Endothelial cell of umbilical vein (primary cell): ENCODE data around the gene MRNIP. TPM values are rescaled to one million over a fixed set of nuclear protein-coding genes. Genes with fewer than 3 reads are reported as not detected.

ENCODE experiments used
- BruUV-seq: library from RNA; stranded (reverse); fragments of 400-500 nt; replicated peaks from 2 replicates; lab custom pipeline; 2021; lab: Mats Ljungman, UMichigan
- CTCF ChIA-PET: fragments of 300-600, 350-600 bp; sonication (Branson Sonifier 250); formaldehyde crosslinking; loops from one replicate; lab custom pipeline; 2021; ENCODE audit warnings: antibody characterized with exemption, inconsistent platforms; lab: Charles Lee
- POLR2A ChIA-PET: fragments of 300-600, 350-600 bp; sonication (Branson Sonifier 250); formaldehyde crosslinking; loops from one replicate; lab custom pipeline; 2021; ENCODE audit warnings: antibody characterized with exemption, inconsistent platforms; lab: Charles Lee
- DNase-seq: peaks from one replicate; pipeline ENCODE4 v3.0.0-alpha.2; 2011; ENCODE audit warnings: low read depth, low spot score
- FAIRE-seq: peaks from 2 replicates; lab custom pipeline; 2011; peaks lifted over from hg19 to GRCh38; lab: Jason Lieb, UNC
- H2AFZ ChIP-seq: 2 replicates; pipeline ENCODE4 v1.6.0; 2012; ENCODE audit warnings: low read depth, low read length, control low read depth, inconsistent platforms
- H3K27ac ChIP-seq: 2 replicates; pipeline ENCODE4 v1.5.1; 2011; ENCODE audit warnings: low read depth, mild to moderate bottlenecking, control low read depth, low read length, moderate library complexity; ENCODE audit not compliant: insufficient read depth
- H3K27me3 ChIP-seq, 2 experiments: 2 replicates each; pipeline versions ENCODE4 v1.6.0 to v1.6.1; 2011; ENCODE audit warnings: low read length in 2 of 2, mixed read lengths in 1 of 2; ENCODE audit not compliant: control insufficient read depth in 2 of 2, insufficient read depth in 2 of 2
- H3K36me3 ChIP-seq, 2 experiments: 2 replicates in 1 of 2; 3 replicates in 1 of 2; pipeline ENCODE4 v1.5.1; 2011; ENCODE audit warnings: low read length in 2 of 2, mild to moderate bottlenecking in 1 of 2, moderate library complexity in 1 of 2; ENCODE audit not compliant: control insufficient read depth in 2 of 2, insufficient read depth in 2 of 2; ENCODE audit errors: extremely low read depth in 1 of 2
- H3K4me1 ChIP-seq: 3 replicates; pipeline ENCODE4 v1.5.1; 2011; ENCODE audit warnings: mild to moderate bottlenecking, low read length; ENCODE audit not compliant: control insufficient read depth, insufficient read depth; ENCODE audit errors: extremely low read depth
- H3K4me2 ChIP-seq: 2 replicates; pipeline ENCODE4 v1.6.1; 2011; ENCODE audit warnings: low read length, control low read depth, mixed read lengths; ENCODE audit not compliant: insufficient read depth
- H3K4me3 ChIP-seq, 3 experiments: fragments of 200-600 bp in 1 of 3; sonication (generic), shearing (Covaris generic) in 1 of 3; replicated peaks in 1 of 3; 2 replicates each; pipeline ENCODE4 v1.5.1; 2011 to 2016; ENCODE audit warnings: control low read depth in 3 of 3, low read length in 3 of 3, mild to moderate bottlenecking in 2 of 3, inconsistent platforms in 1 of 3, low read depth in 1 of 3, moderate library complexity in 1 of 3; ENCODE audit not compliant: insufficient read depth in 1 of 3
- H3K79me2 ChIP-seq: 2 replicates; pipeline ENCODE4 v1.6.0; 2012; ENCODE audit warnings: low read length, inconsistent platforms; ENCODE audit not compliant: control insufficient read depth, insufficient read depth
- H3K9ac ChIP-seq: replicated peaks from 2 replicates; pipeline ENCODE3; 2011; ENCODE audit warnings: low read length, control low read depth; ENCODE audit not compliant: insufficient read depth; ENCODE audit errors: extremely low read depth
- H3K9me1 ChIP-seq: replicated peaks from 3 replicates; pipeline ENCODE4 v1.6.0; 2011; ENCODE audit warnings: mild to moderate bottlenecking, low read length; ENCODE audit not compliant: control insufficient read depth, insufficient read depth; ENCODE audit errors: extremely low read depth
- H3K9me3 ChIP-seq: replicated peaks from 2 replicates; pipeline ENCODE4 v1.5.1; 2012; ENCODE audit warnings: low read length, inconsistent platforms; ENCODE audit not compliant: control insufficient read depth, insufficient read depth
- H4K20me1 ChIP-seq: replicated peaks from 2 replicates; pipeline ENCODE3; 2011; ENCODE audit warnings: mild to moderate bottlenecking, low read length; ENCODE audit not compliant: control insufficient read depth, insufficient read depth; ENCODE audit errors: extremely low read depth
- FOS ChIP-seq: IDR thresholded peaks from 2 replicates; pipeline ENCODE4 v1.6.1; 2011; ENCODE audit warnings: mild to moderate bottlenecking, low read length, moderate library complexity, borderline replicate concordance; ENCODE audit not compliant: insufficient read depth
- GATA2 ChIP-seq: IDR thresholded peaks from 2 replicates; pipeline ENCODE4 v1.7.0; 2011; ENCODE audit warnings: low read depth, mild to moderate bottlenecking, moderate library complexity, mixed read lengths, low read length; ENCODE audit not compliant: insufficient read length, insufficient read depth
- JUN ChIP-seq: IDR thresholded peaks from 2 replicates; pipeline ENCODE4 v1.6.1; 2011; ENCODE audit warnings: borderline replicate concordance, low read depth; ENCODE audit not compliant: insufficient read length, insufficient read depth
- MYC ChIP-seq: IDR thresholded peaks from one replicate; pipeline ENCODE4 v1.6.1; 2011; ENCODE audit warnings: mild to moderate bottlenecking, low read depth, low read length
- POLR2A ChIP-seq: IDR thresholded peaks from 2 replicates; pipeline ENCODE4 v1.6.1; 2012; ENCODE audit warnings: low read depth, mild to moderate bottlenecking, control low read depth, low read length
- dilution Hi-C: fragments of 300-500 bp; cut with MboI; formaldehyde crosslinking; loops from one replicate; pipeline ENCODE4 v1.15.0; 2019; ENCODE audit warnings: low sequenced_read_pairs; ENCODE audit not compliant: extremely low pct_ligation_motif_present
- intact Hi-C: fragments of 100-400 bp; cut with micrococcal nuclease; formaldehyde crosslinking; loops from one replicate; pipeline ENCODE4 v1.10.0; 2022
- polyA plus RNA-seq, 4 experiments: library from polyadenylated mRNA; depleted of rRNA in 3 of 4; stranded (reverse) in 3 of 4; unstranded in 1 of 4; fragments of >200 nt; gene quantifications; 2 replicates each; pipeline versions ENCODE4 v1.2.1 to v1.2.3, GENCODE V29; 2011 to 2012; ENCODE audit warnings: missing spikeins in 1 of 4
- total RNA-seq: library from RNA; stranded (reverse); gene quantifications from 2 replicates; pipeline ENCODE4 v1.2.3, GENCODE V29; 2021
- TF ChIP-seq, protein P1 (sequence below): IDR thresholded peaks from 2 replicates; pipeline ENCODE4 v1.6.1; 2011; ENCODE audit not compliant: insufficient read depth, insufficient read length
- TF ChIP-seq, protein P2 (sequence below), 2 donors: IDR thresholded peaks; 1 replicate in 1 of 2; 2 replicates in 1 of 2; pipeline ENCODE4 v1.5.1; 2011; ENCODE audit warnings: low read length in 2 of 2, mild to moderate bottlenecking in 2 of 2, moderate library complexity in 2 of 2, control low read depth in 1 of 2, inconsistent platforms in 1 of 2, low read depth in 1 of 2; ENCODE audit not compliant: insufficient read depth in 1 of 2; ENCODE audit errors: extremely low read depth in 1 of 2

MRNIP gene
- total and polyA plus RNA-seq, 2 donors (not counting 3 experiments of a cell fraction or from before 2014, with no cell fraction given) = 17.1 to 19.1 TPM

DNA sequence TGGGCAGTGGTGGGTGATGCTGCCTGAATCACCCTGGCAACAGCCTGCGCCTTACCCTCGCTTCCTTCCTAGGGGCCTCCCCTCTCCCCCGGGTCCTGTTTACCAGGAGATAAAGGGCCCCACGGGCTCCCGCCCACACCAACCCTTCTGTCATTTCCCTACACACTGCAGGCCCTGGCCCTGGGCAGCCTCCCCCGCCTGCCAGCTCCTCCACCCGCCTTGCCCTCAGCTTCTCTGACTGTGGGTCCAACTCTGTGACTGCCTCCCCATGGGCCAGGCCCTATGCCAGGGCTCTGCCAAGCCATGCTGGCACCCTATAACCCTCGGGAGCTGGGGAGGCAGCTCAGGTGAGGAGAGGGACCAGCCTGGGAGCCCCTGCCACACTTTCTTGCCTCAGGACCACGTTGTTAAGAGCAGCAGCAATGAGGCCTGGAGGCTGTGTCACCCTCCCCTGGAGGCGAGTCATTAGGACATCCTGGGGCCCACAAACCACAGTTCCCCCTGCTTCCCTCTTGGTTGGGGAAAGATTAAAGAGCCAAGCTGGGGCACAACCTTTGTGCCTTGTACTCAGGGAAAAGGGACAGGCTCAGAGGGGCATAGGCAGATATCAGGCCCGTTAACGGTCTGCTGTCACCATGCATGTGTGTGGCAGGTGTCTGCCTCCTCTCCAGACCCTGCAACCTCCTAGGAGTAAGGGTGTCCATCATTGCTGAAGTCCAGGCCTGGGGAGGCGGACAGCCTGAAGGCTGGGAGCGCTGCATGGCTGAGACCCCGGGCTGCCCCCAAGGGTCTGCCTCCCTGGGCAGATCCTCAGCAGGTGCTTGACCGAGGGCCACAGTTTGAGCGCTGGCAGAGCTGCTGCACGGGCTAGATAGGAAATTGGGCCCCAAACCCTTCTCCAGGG, 54.7 kb downstream of the MRNIP start:
- FAIRE-seq (no peak), DNase-seq (peak; percentile 37)
- intact Hi-C loops (loop anchor here (1.0 to 5.0 kb wide), 3 partner anchors 54 to 268 kb away; partner anchors contain the start of genes MRNIP, RNF130 and TBC1D9B), dilution Hi-C loops (no loop called here)
- Histone ChIP-seq H2AFZ (no peak overlapping the region), H4K20me1 (no peaks in the 10 kb centered on the region), H3K4me3 (no peak overlapping the region), H3K36me3 (peaks cover 5 to 28% of the 10 kb centered on the region in 2 experiments), H3K9ac (no peak overlapping the region), H3K4me1 (peaks cover 23% of the 10 kb centered on the region), H3K27ac (no peak overlapping the region), H3K27me3 (no peaks in the 10 kb centered on the region), H3K9me1 (no peaks in the 10 kb centered on the region), H3K9me3 (no peaks in the 10 kb centered on the region), H3K4me2 (no peak overlapping the region), H3K79me2 (peaks cover 33% of the 10 kb centered on the region)
- POLR2A ChIA-PET = interaction anchor here (2.5 kb wide), 1 partner anchor 17 kb away, joined by 8 read pairs; the partner anchor contains the start of gene SQSTM1
- BruUV-seq = no TSS peak
- CTCF ChIA-PET = interaction anchor here (0.7 kb wide), 1 partner anchor 41 kb away, joined by 4 read pairs; no protein-coding TSS in a partner anchor
- TF ChIP-seq FOS (peak; percentile 23), GATA2 (no peak)

DNA sequence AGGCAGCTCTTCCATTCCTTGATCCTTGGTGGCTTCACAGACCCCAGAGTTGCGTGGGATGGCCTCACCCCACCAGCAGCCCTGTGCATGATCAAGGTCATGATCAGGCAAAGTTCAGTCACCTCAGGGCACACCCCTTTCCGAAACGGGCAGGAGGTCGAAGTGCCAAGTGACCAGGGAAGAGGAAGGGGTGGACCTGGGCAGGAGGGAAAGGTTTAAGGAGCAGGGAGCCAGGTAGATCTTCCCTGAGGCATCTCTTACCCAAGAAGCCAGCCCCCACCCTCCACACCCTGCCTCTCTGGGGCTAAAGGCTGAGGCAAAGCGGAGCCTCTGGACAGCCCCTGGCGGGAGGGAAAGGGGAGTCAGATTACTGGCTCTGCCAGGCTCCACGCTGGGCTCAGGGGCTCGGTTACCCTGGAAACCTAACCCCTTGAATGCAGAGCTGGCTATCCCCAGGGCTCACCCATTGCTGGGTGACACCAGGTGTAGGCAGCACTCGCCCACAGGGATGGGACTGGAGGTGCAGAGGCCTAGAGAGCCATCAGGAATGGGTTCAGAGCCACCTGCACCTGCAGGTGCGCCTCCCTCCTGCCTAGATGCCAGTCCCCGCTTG, 55.6 kb downstream of the MRNIP start:
- no peak for DNase-seq
- no peak overlapping the region for H3K4me2 ChIP-seq
- no peaks in the 10 kb centered on the region for H3K9me3 ChIP-seq
- CTCF ChIA-PET = interaction anchor here (0.7 to 2.4 kb wide), 6 partner anchors 8 to 102 kb away, joined by 3 to 12 read pairs (median 4); no protein-coding TSS in a partner anchor
- POLR2A ChIA-PET = interaction anchor here (2.5 kb wide), 1 partner anchor 18 kb away, joined by 8 read pairs; the partner anchor contains the start of gene SQSTM1
- no peaks in the 10 kb centered on the region for H3K9me1 ChIP-seq
- intact Hi-C loops = loop anchor here (1.0 to 5.0 kb wide), 4 partner anchors 104 to 287 kb away; partner anchors contain the start of genes RNF130 and TBC1D9B
- H4K20me1 ChIP-seq = no peaks in the 10 kb centered on the region
- H2AFZ ChIP-seq = no peak overlapping the region
- peaks cover 33% of the 10 kb centered on the region for H3K79me2 ChIP-seq
- H3K9ac ChIP-seq = no peak overlapping the region
- peaks cover 10 to 36% of the 10 kb centered on the region in 2 experiments for H3K36me3 ChIP-seq
- peaks cover 22% of the 10 kb centered on the region for H3K4me1 ChIP-seq
- H3K27ac ChIP-seq = no peak overlapping the region
- H3K4me3 ChIP-seq = no peak overlapping the region
- no peaks in the 10 kb centered on the region for H3K27me3 ChIP-seq
- dilution Hi-C loops = no loop called here
- BruUV-seq = no TSS peak
- TF ChIP-seq JUN (no peak), POLR2A (no peak), MYC (no peak), FOS (no peak)
- TF ChIP-seq, protein P1, sequence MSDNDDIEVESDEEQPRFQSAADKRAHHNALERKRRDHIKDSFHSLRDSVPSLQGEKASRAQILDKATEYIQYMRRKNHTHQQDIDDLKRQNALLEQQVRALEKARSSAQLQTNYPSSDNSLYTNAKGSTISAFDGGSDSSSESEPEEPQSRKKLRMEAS = no peak
- TF ChIP-seq, protein P2, sequence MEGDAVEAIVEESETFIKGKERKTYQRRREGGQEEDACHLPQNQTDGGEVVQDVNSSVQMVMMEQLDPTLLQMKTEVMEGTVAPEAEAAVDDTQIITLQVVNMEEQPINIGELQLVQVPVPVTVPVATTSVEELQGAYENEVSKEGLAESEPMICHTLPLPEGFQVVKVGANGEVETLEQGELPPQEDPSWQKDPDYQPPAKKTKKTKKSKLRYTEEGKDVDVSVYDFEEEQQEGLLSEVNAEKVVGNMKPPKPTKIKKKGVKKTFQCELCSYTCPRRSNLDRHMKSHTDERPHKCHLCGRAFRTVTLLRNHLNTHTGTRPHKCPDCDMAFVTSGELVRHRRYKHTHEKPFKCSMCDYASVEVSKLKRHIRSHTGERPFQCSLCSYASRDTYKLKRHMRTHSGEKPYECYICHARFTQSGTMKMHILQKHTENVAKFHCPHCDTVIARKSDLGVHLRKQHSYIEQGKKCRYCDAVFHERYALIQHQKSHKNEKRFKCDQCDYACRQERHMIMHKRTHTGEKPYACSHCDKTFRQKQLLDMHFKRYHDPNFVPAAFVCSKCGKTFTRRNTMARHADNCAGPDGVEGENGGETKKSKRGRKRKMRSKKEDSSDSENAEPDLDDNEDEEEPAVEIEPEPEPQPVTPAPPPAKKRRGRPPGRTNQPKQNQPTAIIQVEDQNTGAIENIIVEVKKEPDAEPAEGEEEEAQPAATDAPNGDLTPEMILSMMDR (IDR thresholded peaks at IDR 0.05; ENCODE audit: extremely low read depth in 1 of 2, insufficient read depth in 1 of 2, low read depth in 1 of 2, low read length in 2 of 2) = no peak
- no peak for FAIRE-seq
